ENCODE data around the gene MNDA. TPM values are rescaled to one million over a fixed set of nuclear protein-coding genes. Genes with fewer than 3 reads are reported as not detected.

MNDA gene
- total RNA-seq, 1 donor from 2014 or later, result 17.3 TPM

DNA sequence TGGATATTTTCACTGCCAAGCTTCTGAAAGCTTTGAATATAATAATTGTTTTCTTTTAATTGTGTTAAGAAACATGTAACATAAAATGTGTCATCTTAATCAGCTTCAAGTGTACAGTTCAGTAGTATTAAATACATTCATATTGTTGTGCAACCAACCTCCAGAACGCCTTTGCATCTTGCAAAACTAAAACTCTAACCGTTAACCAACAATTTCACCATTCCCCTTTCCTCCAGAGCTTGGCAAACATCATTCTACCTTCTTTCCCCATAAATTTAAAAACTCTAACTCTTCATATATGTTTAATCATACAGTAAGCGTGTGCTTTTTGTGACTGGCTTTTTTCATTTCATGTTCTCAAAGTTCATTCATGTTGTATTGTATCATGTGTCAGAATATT lies 2.1 kb downstream of the MNDA start:
- Mint-ChIP-seq H3K4me3 (peak overlapping the region; percentile 62), H3K27me3 (no peaks in the 10 kb centered on the region), H3K36me3 (ENCODE audit: low read depth) (peaks cover 8% of the 10 kb centered on the region), H3K4me1 (peaks cover 30% of the 10 kb centered on the region), H3K27ac (peak overlapping the region; percentile 50), H3K9me3 (peaks cover 10% of the 10 kb centered on the region)
- POLR2A ChIA-PET, result no interaction called here
- DNase-seq, result no peak
- TF ChIP-seq, protein P1, sequence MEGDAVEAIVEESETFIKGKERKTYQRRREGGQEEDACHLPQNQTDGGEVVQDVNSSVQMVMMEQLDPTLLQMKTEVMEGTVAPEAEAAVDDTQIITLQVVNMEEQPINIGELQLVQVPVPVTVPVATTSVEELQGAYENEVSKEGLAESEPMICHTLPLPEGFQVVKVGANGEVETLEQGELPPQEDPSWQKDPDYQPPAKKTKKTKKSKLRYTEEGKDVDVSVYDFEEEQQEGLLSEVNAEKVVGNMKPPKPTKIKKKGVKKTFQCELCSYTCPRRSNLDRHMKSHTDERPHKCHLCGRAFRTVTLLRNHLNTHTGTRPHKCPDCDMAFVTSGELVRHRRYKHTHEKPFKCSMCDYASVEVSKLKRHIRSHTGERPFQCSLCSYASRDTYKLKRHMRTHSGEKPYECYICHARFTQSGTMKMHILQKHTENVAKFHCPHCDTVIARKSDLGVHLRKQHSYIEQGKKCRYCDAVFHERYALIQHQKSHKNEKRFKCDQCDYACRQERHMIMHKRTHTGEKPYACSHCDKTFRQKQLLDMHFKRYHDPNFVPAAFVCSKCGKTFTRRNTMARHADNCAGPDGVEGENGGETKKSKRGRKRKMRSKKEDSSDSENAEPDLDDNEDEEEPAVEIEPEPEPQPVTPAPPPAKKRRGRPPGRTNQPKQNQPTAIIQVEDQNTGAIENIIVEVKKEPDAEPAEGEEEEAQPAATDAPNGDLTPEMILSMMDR (IDR thresholded peaks at IDR 0.05), result no peak
- no peak for ATAC-seq (ENCODE audit: low read depth)
- intact Hi-C loops (cut with micrococcal nuclease), result no loop called here
- CTCF ChIA-PET, result no interaction called here

DNA sequence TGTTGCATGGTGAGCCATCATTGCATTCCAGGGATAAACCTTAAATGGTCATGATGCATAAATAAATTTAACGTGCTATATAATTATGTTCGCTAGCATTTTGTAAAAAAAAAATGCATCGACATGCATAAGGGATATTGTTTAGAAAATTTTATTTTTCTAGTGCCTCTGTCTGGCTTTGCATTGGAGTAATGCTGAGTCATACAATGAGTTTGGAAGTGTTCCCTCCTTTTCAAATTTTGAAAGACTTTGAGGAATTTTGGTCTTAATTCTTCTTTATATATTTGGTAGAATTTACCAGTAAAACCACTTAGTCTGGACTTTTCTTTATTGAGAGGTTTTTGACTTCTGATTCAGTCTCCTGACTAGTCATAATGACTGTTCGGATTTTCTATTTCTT lies 4.9 kb downstream of the MNDA start:
- Mint-ChIP-seq H3K4me3 (no peak overlapping the region), H3K36me3 (ENCODE audit: low read depth) (peaks cover 8% of the 10 kb centered on the region), H3K9me3 (peaks cover 10% of the 10 kb centered on the region), H3K27me3 (peaks cover 7% of the 10 kb centered on the region), H3K4me1 (peaks cover 15% of the 10 kb centered on the region), H3K27ac (no peak overlapping the region)
- TF ChIP-seq, protein P1 (IDR thresholded peaks at IDR 0.05), result no peak
- ChIA-PET CTCF (no interaction called here), POLR2A (no interaction called here)
- intact Hi-C loops (cut with micrococcal nuclease), result no loop called here
- ATAC-seq (ENCODE audit: low read depth), result no peak
- no peak for DNase-seq

DNA sequence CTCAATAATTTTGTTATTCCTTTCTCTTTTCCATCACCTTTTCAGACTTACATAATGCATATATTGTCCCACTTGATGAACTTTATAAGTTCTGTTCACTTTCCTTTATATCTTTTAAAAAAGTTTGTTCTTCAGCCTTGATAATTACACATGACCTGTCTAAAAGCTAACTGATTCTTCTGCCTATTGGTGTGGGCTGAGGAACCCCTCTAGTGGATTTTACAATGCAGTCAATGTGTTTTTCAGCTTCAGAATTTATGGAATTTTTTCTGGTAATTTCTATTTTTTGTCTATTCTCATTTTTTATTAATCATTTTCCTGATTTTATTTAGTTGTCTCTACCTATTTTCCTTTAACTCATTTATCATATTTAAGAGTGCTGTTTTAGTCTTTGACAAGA lies 7.5 kb downstream of the MNDA start:
- no peak for ATAC-seq (ENCODE audit: low read depth)
- Mint-ChIP-seq H3K4me3 (no peak overlapping the region), H3K9me3 (peaks cover 10% of the 10 kb centered on the region), H3K27me3 (peaks cover 7% of the 10 kb centered on the region), H3K27ac (no peak overlapping the region), H3K36me3 (ENCODE audit: low read depth) (peaks cover 14% of the 10 kb centered on the region), H3K4me1 (no peaks in the 10 kb centered on the region)
- ChIA-PET CTCF (no interaction called here), POLR2A (no interaction called here)
- no peak for DNase-seq
- TF ChIP-seq, protein P1 (IDR thresholded peaks at IDR 0.05), result no peak
- intact Hi-C loops (cut with micrococcal nuclease), result no loop called here

DNA sequence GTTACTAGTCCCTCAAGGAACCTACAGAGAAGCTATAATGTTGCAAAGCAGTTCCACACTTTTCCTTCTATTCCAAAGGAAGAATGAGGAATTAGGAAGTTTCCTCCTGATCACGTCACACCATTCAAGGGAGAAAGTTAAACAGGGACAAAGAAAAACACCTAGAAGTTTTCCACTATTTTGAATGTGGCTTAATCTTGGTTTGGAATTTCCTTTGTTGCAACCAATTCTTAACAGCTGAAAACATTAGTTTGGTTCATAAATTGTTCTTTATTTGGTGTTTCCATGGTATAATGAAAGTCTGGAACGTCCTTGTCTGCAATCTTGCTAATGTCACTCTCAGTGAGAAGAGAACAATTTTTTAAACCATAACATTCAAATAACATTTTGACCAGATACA lies 8.4 kb downstream of the MNDA start:
- H3K9me3 Mint-ChIP-seq, result peaks cover 10% of the 10 kb centered on the region
- CTCF ChIA-PET, result no interaction called here
- ATAC-seq (ENCODE audit: low read depth) (no peak), DNase-seq (no peak)
- peaks cover 7% of the 10 kb centered on the region for H3K27me3 Mint-ChIP-seq
- no peak overlapping the region for H3K27ac Mint-ChIP-seq
- no peak overlapping the region for H3K4me3 Mint-ChIP-seq
- H3K4me1 Mint-ChIP-seq, result no peaks in the 10 kb centered on the region
- H3K36me3 Mint-ChIP-seq (ENCODE audit: low read depth), result peaks cover 23% of the 10 kb centered on the region
- intact Hi-C loops (cut with micrococcal nuclease), result no loop called here
- TF ChIP-seq, protein P1 (IDR thresholded peaks at IDR 0.05), result no peak
- POLR2A ChIA-PET, result no interaction called here

DNA sequence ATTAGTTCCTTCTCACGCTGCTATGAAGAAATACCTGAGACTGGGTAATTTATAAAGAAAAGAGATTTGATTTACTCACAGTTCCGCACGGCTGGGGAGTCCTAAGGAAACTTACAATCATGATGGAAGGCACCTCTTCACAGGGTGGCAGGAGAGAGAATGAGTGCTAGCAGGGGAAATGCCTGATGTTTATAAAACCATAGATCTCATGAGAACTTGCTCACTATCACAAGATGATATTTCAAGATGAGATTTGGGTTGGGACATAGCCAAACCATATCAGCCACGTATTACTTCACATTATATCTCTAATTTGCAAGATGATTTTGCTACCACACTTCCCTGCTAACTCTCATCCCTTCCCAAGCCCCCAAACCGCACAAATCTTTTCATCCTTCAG lies 9.1 kb downstream of the MNDA start:
- ATAC-seq (ENCODE audit: low read depth) (no peak), DNase-seq (no peak)
- intact Hi-C loops (cut with micrococcal nuclease), result no loop called here
- Mint-ChIP-seq H3K4me3 (no peak overlapping the region), H3K27me3 (peaks cover 7% of the 10 kb centered on the region), H3K36me3 (ENCODE audit: low read depth) (peaks cover 25% of the 10 kb centered on the region), H3K9me3 (peaks cover 10% of the 10 kb centered on the region), H3K27ac (no peak overlapping the region), H3K4me1 (no peaks in the 10 kb centered on the region)
- TF ChIP-seq, protein P1 (IDR thresholded peaks at IDR 0.05), result no peak
- POLR2A ChIA-PET, result no interaction called here
- CTCF ChIA-PET, result no interaction called here

All from activated B cell treated with CpG ODN at 0.5 μM for 24 hours (primary cell).